Testis (tissue), 3 donors: ENCODE data around the gene SHANK1. TPM values are rescaled to one million over a fixed set of nuclear protein-coding genes. Genes with fewer than 3 reads are reported as not detected.

ENCODE experiments used
- DNase-seq: peaks from one replicate; pipeline ENCODE4 v3.0.0-alpha.2; 2019
- H3K27ac ChIP-seq, 2 donors: fragments of 200-600 bp; sonication (generic); one replicate each; pipeline ENCODE4 v1.5.1; 2019
- H3K27me3 ChIP-seq: fragments of 200-600 bp; sonication (generic); one replicate; pipeline ENCODE4 v1.5.1; 2019
- H3K36me3 ChIP-seq: fragments of 200-600 bp; sonication (generic); one replicate; pipeline ENCODE4 v1.5.1; 2017; ENCODE audit warnings: low read depth; ENCODE audit errors: missing control alignments
- H3K4me1 ChIP-seq: fragments of 200-600 bp; sonication (generic); one replicate; pipeline ENCODE4 v1.5.1; 2019
- H3K4me3 ChIP-seq, 2 donors: fragments of 200-600 bp; sonication (generic); one replicate each; pipeline ENCODE4 v1.5.1; 2017 to 2019
- H3K9me3 ChIP-seq: fragments of 200-600 bp; sonication (generic); one replicate; pipeline ENCODE4 v1.5.1; 2017
- POLR2A ChIP-seq: fragments of 450-650 bp; IDR thresholded peaks from one replicate; pipeline ENCODE4 v1.6.1; 2017; ENCODE audit warnings: antibody characterized with exemption, mild to moderate bottlenecking, moderate library complexity
- WGBS, 2 donors: methylation state at CpG; one replicate each; pipeline ENCODE4 v1.1.5; 2018; 5-methylcytosine and 5-hydroxymethylcytosine counted together
- intact Hi-C: fragments of 100-400 bp; cut with DNase I; formaldehyde crosslinking; loops from one replicate; pipeline ENCODE4 v1.15.1; 2023; ENCODE audit warnings: low total_unique reads
- polyA plus RNA-seq: library from polyadenylated mRNA; stranded (reverse); fragments of 350-450 nt; fragmentation: Illumina TruSeq; extraction: RNeasy Lipid Tissue Mini Kit (QIAGEN cat#74804); gene quantifications from one replicate; pipeline ENCODE4 v1.2.3, GENCODE V29; 2014; ENCODE audit warnings: low read depth, low replicate concordance; ENCODE audit not compliant: insufficient read depth
- total RNA-seq, 2 donors: library from RNA; depleted of rRNA; stranded (reverse); fragments of >200 nt; gene quantifications; one replicate each; pipeline ENCODE4 v1.2.3, GENCODE V29; 2016
- TF ChIP-seq, protein P1 (sequence below), 3 experiments: fragments of 450-650 bp in 2 of 3; fragments of 200-600 bp in 1 of 3; sonication (generic) in 1 of 3; IDR thresholded peaks; one replicate each; pipeline ENCODE4 v1.5.1; 2016 to 2019; ENCODE audit warnings: antibody characterized with exemption in 3 of 3, mild to moderate bottlenecking in 2 of 3, moderate library complexity in 1 of 3

Gene SHANK1
- total and polyA plus RNA-seq, 3 donors from 2014 or later = 4.1 to 5.4 (median 4.5) TPM

DNA sequence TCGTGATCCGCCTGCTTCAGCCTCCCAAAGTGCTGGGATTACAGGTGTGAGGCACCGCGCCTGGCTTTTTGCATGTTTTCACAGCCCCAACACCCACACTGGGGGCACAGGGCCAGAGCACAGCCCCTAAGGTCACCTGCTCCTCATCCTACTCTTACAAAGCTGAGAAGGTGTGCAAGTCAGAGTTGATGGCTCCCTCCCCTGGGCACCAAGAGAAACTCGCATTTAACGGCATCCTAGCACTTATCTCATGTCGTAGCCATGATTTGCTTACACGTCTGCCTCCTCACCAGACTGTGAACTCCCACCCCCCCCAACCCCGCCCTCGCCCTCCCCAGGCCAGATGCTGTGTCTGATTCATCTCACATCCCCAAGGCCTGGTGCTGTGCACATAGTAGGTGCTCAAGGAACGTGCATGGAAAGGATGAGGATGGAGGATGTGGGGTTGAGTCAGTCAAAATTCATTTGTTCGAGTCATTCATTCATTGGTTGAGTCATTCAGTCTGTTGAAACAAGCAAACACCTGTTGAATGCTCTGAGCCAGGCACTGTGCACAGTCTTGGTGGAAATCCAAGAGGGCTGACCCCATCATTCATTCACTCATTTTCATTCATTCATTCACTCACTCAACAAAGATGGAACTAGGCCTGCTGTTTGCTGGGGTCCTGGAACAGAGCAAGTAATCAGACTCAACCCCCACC, 11.3 kb downstream of the SHANK1 start:
- H3K4me1 ChIP-seq = no peaks in the 10 kb centered on the region
- DNase-seq = no peak
- H3K36me3 ChIP-seq = no peaks in the 10 kb centered on the region
- TF ChIP-seq, protein P1, sequence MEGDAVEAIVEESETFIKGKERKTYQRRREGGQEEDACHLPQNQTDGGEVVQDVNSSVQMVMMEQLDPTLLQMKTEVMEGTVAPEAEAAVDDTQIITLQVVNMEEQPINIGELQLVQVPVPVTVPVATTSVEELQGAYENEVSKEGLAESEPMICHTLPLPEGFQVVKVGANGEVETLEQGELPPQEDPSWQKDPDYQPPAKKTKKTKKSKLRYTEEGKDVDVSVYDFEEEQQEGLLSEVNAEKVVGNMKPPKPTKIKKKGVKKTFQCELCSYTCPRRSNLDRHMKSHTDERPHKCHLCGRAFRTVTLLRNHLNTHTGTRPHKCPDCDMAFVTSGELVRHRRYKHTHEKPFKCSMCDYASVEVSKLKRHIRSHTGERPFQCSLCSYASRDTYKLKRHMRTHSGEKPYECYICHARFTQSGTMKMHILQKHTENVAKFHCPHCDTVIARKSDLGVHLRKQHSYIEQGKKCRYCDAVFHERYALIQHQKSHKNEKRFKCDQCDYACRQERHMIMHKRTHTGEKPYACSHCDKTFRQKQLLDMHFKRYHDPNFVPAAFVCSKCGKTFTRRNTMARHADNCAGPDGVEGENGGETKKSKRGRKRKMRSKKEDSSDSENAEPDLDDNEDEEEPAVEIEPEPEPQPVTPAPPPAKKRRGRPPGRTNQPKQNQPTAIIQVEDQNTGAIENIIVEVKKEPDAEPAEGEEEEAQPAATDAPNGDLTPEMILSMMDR (IDR thresholded peaks at IDR 0.05) = no peak
- no peak for TF ChIP-seq POLR2A
- no peak overlapping the region for H3K4me3 ChIP-seq
- H3K9me3 ChIP-seq = no peaks in the 10 kb centered on the region
- H3K27ac ChIP-seq = no peak overlapping the region
- no peaks in the 10 kb centered on the region for H3K27me3 ChIP-seq
- 80 to 84% methylated on average over 12 of the region's 12 CpGs for WGBS, 2 donors
- intact Hi-C loops = no loop called here

DNA sequence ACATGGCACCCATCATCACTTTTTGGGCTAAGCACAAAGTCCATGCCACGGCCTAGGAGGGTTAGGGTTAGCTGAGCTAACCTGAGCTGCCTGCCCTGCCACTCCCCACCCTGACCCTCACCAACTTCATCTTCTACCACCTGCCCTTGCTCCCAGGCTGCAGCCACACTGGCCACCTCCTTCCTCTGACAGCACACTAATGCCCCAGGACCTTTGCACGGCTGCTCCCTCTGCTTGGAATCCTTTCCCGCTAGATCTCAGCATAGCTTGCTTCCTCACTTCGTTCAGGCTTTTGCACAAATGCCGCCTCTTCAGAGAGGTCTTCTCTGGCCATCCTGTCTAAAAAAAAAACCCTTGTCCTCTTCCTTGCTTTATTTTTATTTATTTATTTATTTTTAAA, 13.2 kb downstream of the SHANK1 start:
- H3K9me3 ChIP-seq = no peaks in the 10 kb centered on the region
- no peak for TF ChIP-seq POLR2A
- TF ChIP-seq, protein P1 (IDR thresholded peaks at IDR 0.05) = no peak
- no peaks in the 10 kb centered on the region for H3K36me3 ChIP-seq
- H3K27ac ChIP-seq = no peak overlapping the region
- 84 to 85% methylated on average over 5 of the region's 5 CpGs for WGBS, 2 donors
- no peak for DNase-seq
- no peaks in the 10 kb centered on the region for H3K4me1 ChIP-seq
- no peaks in the 10 kb centered on the region for H3K27me3 ChIP-seq
- H3K4me3 ChIP-seq = no peak overlapping the region
- intact Hi-C loops = no loop called here

DNA sequence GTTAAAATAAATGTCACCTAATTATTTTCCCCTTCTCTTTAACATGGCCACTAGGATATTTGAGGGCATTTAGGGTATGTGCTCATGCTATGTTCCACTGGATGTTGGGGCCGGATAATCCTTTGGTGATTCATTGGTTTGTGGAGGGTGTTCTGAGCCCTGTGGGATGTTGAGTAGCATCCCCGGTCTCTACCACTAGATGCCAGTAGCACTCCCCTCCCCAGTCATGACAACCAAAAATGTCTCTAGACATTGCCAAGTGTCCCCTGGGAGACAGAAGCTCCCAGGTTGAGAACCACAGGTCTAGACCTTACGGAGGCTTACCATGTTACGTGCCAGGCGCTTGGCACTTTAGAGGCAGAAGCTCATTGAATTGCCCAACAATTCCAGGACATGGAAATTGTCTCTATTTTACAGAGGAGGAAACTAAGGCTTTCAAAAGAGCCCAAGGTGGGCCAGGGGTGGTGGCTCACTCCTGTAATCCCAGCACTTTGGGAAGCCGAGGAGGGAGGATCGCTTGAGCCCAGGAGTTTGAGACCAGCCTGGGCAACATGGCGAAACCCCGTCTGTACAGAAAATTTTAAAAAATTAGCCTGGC, 14.1 kb downstream of the SHANK1 start:
- DNase-seq = peak; percentile 36
- Histone ChIP-seq H3K9me3 (no peaks in the 10 kb centered on the region), H3K36me3 (no peaks in the 10 kb centered on the region), H3K27ac (no peak overlapping the region), H3K4me3 (no peak overlapping the region), H3K4me1 (no peaks in the 10 kb centered on the region), H3K27me3 (no peaks in the 10 kb centered on the region)
- intact Hi-C loops = no loop called here
- WGBS, 2 donors = 62 to 63% methylated on average over 9 of the region's 9 CpGs
- no peak for TF ChIP-seq POLR2A
- TF ChIP-seq, protein P1 (IDR thresholded peaks at IDR 0.05) = peak in 2 of 3 experiments; percentile 31 to 40

DNA sequence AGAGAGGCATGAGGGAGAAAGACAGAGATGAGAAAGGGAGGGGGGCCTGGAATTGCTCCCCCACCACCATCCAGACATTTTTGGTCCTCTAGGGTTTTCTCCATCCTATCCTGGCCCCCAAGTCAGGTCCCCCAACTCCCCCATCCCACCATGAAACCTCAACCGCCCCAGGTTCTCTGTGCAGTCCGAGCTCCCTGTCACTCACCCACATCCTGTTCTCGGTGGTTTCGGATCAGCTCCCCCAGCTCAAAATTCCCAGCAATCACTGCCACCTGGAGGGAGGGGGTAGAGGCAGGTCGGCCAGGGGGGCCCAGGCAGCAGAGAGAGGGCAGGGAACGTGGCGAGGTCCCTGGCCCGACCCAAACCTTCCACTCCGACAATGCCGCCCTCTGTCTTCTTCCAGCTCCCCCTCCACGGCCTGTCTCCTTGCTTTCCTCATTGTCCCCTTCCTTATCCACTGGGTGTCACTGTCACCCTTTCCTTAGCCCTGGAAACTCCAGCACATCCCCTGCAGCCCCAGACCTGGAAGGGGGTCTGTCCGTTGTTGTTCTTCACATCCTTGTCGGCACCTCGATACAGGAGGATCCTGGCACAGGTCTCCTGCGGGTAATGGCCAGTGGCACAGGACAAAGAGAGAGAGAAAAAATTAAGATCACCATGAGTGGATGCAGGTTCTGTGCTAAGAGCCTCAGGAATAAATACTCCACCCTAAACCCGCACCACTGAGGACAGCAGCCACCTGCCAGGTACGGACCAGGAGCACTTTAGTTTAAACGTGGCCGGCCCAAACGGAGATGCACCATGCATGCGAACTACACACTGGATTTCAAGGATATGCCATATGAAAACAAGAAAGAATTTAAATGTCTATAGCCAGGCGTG, 15.4 kb downstream of the SHANK1 start:
- intact Hi-C loops = no loop called here
- 74 to 79% methylated on average over 22 of the region's 22 CpGs for WGBS, 2 donors
- H3K4me3 ChIP-seq = no peak overlapping the region
- no peaks in the 10 kb centered on the region for H3K4me1 ChIP-seq
- no peaks in the 10 kb centered on the region for H3K27me3 ChIP-seq
- no peak overlapping the region for H3K27ac ChIP-seq
- no peaks in the 10 kb centered on the region for H3K36me3 ChIP-seq
- DNase-seq = peak; percentile 26
- TF ChIP-seq, protein P1 (IDR thresholded peaks at IDR 0.05) = no peak
- no peak for TF ChIP-seq POLR2A
- no peaks in the 10 kb centered on the region for H3K9me3 ChIP-seq
